Endothelial cell of umbilical vein (primary cell): ENCODE measurements around the gene MTF1. TPM values are rescaled to one million over a fixed set of nuclear protein-coding genes. Genes with fewer than 3 reads are reported as not detected.

Experiments used
- BruUV-seq: library from RNA; stranded (reverse); fragments of 400-500 nt; replicated peaks from 2 replicates; lab custom pipeline; 2021; lab: Mats Ljungman, UMichigan
- CTCF ChIA-PET: fragments of 300-600, 350-600 bp; sonication (Branson Sonifier 250); formaldehyde crosslinking; loops from one replicate; lab custom pipeline; 2021; ENCODE audit warnings: antibody characterized with exemption, inconsistent platforms; lab: Charles Lee
- POLR2A ChIA-PET: fragments of 300-600, 350-600 bp; sonication (Branson Sonifier 250); formaldehyde crosslinking; loops from one replicate; lab custom pipeline; 2021; ENCODE audit warnings: antibody characterized with exemption, inconsistent platforms; lab: Charles Lee
- DNase-seq: peaks from one replicate; pipeline ENCODE4 v3.0.0-alpha.2; 2011; ENCODE audit warnings: low read depth, low spot score
- FAIRE-seq: peaks from 2 replicates; lab custom pipeline; 2011; peaks lifted over from hg19 to GRCh38; lab: Jason Lieb, UNC
- H2AFZ ChIP-seq: 2 replicates; pipeline ENCODE4 v1.6.0; 2012; ENCODE audit warnings: low read depth, low read length, control low read depth, inconsistent platforms
- H3K27ac ChIP-seq: 2 replicates; pipeline ENCODE4 v1.5.1; 2011; ENCODE audit warnings: low read depth, mild to moderate bottlenecking, control low read depth, low read length, moderate library complexity; ENCODE audit not compliant: insufficient read depth
- H3K27me3 ChIP-seq, 2 experiments: 2 replicates each; pipeline versions ENCODE4 v1.6.0 to v1.6.1; 2011; ENCODE audit warnings: low read length in 2 of 2, mixed read lengths in 1 of 2; ENCODE audit not compliant: control insufficient read depth in 2 of 2, insufficient read depth in 2 of 2
- H3K36me3 ChIP-seq, 2 experiments: 2 replicates in 1 of 2; 3 replicates in 1 of 2; pipeline ENCODE4 v1.5.1; 2011; ENCODE audit warnings: low read length in 2 of 2, mild to moderate bottlenecking in 1 of 2, moderate library complexity in 1 of 2; ENCODE audit not compliant: control insufficient read depth in 2 of 2, insufficient read depth in 2 of 2; ENCODE audit errors: extremely low read depth in 1 of 2
- H3K4me1 ChIP-seq: 3 replicates; pipeline ENCODE4 v1.5.1; 2011; ENCODE audit warnings: mild to moderate bottlenecking, low read length; ENCODE audit not compliant: control insufficient read depth, insufficient read depth; ENCODE audit errors: extremely low read depth
- H3K4me2 ChIP-seq: 2 replicates; pipeline ENCODE4 v1.6.1; 2011; ENCODE audit warnings: low read length, control low read depth, mixed read lengths; ENCODE audit not compliant: insufficient read depth
- H3K4me3 ChIP-seq, 3 experiments: fragments of 200-600 bp in 1 of 3; sonication (generic), shearing (Covaris generic) in 1 of 3; replicated peaks in 1 of 3; 2 replicates each; pipeline ENCODE4 v1.5.1; 2011 to 2016; ENCODE audit warnings: control low read depth in 3 of 3, low read length in 3 of 3, mild to moderate bottlenecking in 2 of 3, inconsistent platforms in 1 of 3, low read depth in 1 of 3, moderate library complexity in 1 of 3; ENCODE audit not compliant: insufficient read depth in 1 of 3
- H3K79me2 ChIP-seq: 2 replicates; pipeline ENCODE4 v1.6.0; 2012; ENCODE audit warnings: low read length, inconsistent platforms; ENCODE audit not compliant: control insufficient read depth, insufficient read depth
- H3K9ac ChIP-seq: replicated peaks from 2 replicates; pipeline ENCODE3; 2011; ENCODE audit warnings: low read length, control low read depth; ENCODE audit not compliant: insufficient read depth; ENCODE audit errors: extremely low read depth
- H3K9me1 ChIP-seq: replicated peaks from 3 replicates; pipeline ENCODE4 v1.6.0; 2011; ENCODE audit warnings: mild to moderate bottlenecking, low read length; ENCODE audit not compliant: control insufficient read depth, insufficient read depth; ENCODE audit errors: extremely low read depth
- H3K9me3 ChIP-seq: replicated peaks from 2 replicates; pipeline ENCODE4 v1.5.1; 2012; ENCODE audit warnings: low read length, inconsistent platforms; ENCODE audit not compliant: control insufficient read depth, insufficient read depth
- H4K20me1 ChIP-seq: replicated peaks from 2 replicates; pipeline ENCODE3; 2011; ENCODE audit warnings: mild to moderate bottlenecking, low read length; ENCODE audit not compliant: control insufficient read depth, insufficient read depth; ENCODE audit errors: extremely low read depth
- EZH2 ChIP-seq: IDR thresholded peaks from 2 replicates; pipeline ENCODE4 v1.6.1; 2012; ENCODE audit warnings: borderline replicate concordance, low read depth, mild to moderate bottlenecking, moderate library complexity, low read length, inconsistent platforms; ENCODE audit not compliant: severe bottlenecking
- FOS ChIP-seq: IDR thresholded peaks from 2 replicates; pipeline ENCODE4 v1.6.1; 2011; ENCODE audit warnings: mild to moderate bottlenecking, low read length, moderate library complexity, borderline replicate concordance; ENCODE audit not compliant: insufficient read depth
- GATA2 ChIP-seq: IDR thresholded peaks from 2 replicates; pipeline ENCODE4 v1.7.0; 2011; ENCODE audit warnings: low read depth, mild to moderate bottlenecking, moderate library complexity, mixed read lengths, low read length; ENCODE audit not compliant: insufficient read length, insufficient read depth
- JUN ChIP-seq: IDR thresholded peaks from 2 replicates; pipeline ENCODE4 v1.6.1; 2011; ENCODE audit warnings: borderline replicate concordance, low read depth; ENCODE audit not compliant: insufficient read length, insufficient read depth
- MYC ChIP-seq: IDR thresholded peaks from one replicate; pipeline ENCODE4 v1.6.1; 2011; ENCODE audit warnings: mild to moderate bottlenecking, low read depth, low read length
- POLR2A ChIP-seq: IDR thresholded peaks from 2 replicates; pipeline ENCODE4 v1.6.1; 2012; ENCODE audit warnings: low read depth, mild to moderate bottlenecking, control low read depth, low read length
- POLR2AphosphoS5 ChIP-seq: IDR thresholded peaks from 2 replicates; pipeline ENCODE4 v1.6.1; 2012; ENCODE audit warnings: low read depth, mild to moderate bottlenecking, control low read depth, low read length, moderate library complexity; ENCODE audit not compliant: insufficient read depth
- dilution Hi-C: fragments of 300-500 bp; cut with MboI; formaldehyde crosslinking; loops from one replicate; pipeline ENCODE4 v1.15.0; 2019; ENCODE audit warnings: low sequenced_read_pairs; ENCODE audit not compliant: extremely low pct_ligation_motif_present
- intact Hi-C: fragments of 100-400 bp; cut with micrococcal nuclease; formaldehyde crosslinking; loops from one replicate; pipeline ENCODE4 v1.10.0; 2022
- polyA plus RNA-seq, 4 experiments: library from polyadenylated mRNA; depleted of rRNA in 3 of 4; stranded (reverse) in 3 of 4; unstranded in 1 of 4; fragments of >200 nt; gene quantifications; 2 replicates each; pipeline versions ENCODE4 v1.2.1 to v1.2.3, GENCODE V29; 2011 to 2012; ENCODE audit warnings: missing spikeins in 1 of 4
- total RNA-seq: library from RNA; stranded (reverse); gene quantifications from 2 replicates; pipeline ENCODE4 v1.2.3, GENCODE V29; 2021
- TF ChIP-seq, protein P1 (sequence below): IDR thresholded peaks from 2 replicates; pipeline ENCODE4 v1.6.1; 2011; ENCODE audit not compliant: insufficient read depth, insufficient read length
- TF ChIP-seq, protein P2 (sequence below), 2 donors: IDR thresholded peaks; 1 replicate in 1 of 2; 2 replicates in 1 of 2; pipeline ENCODE4 v1.5.1; 2011; ENCODE audit warnings: low read length in 2 of 2, mild to moderate bottlenecking in 2 of 2, moderate library complexity in 2 of 2, control low read depth in 1 of 2, inconsistent platforms in 1 of 2, low read depth in 1 of 2; ENCODE audit not compliant: insufficient read depth in 1 of 2; ENCODE audit errors: extremely low read depth in 1 of 2

MTF1 gene
- total and polyA plus RNA-seq, 2 donors (not counting 3 experiments of a cell fraction or from before 2014, with no cell fraction given): 4.9 to 18.5 TPM

DNA sequence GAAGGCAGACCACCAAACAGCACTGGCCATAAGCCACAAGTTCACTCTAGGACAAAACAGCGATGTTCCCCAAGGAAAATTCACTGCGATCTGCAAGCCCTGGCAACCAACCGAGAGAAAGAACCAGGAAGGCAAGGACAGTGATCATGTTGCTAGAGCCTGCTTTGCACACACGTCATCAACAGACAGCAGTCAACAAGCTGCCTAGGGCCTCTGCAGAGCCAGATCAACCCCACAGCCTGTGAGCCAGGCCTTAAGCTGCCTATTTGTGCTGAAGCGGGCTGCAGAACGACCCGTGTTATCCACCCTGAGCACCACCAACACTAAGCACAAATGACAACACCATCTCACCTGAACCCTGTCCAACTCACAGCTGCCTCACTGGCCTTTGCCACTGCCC lies 45.1 kb downstream of the MTF1 start:
- peaks cover 0 to 17% of the 10 kb centered on the region in 2 experiments for H3K36me3 ChIP-seq
- DNase-seq: no peak

More for the DNA sequence above, 45.1 kb downstream of the MTF1 start:
- Histone ChIP-seq H3K9ac (no peak overlapping the region), H3K27me3 (no peaks in the 10 kb centered on the region), H3K79me2 (peaks cover 3% of the 10 kb centered on the region), H3K4me3 (no peak overlapping the region), H2AFZ (no peak overlapping the region), H3K9me3 (no peaks in the 10 kb centered on the region), H3K27ac (no peak overlapping the region), H4K20me1 (no peaks in the 10 kb centered on the region), H3K9me1 (no peaks in the 10 kb centered on the region), H3K4me2 (no peak overlapping the region), H3K4me1 (peaks cover 2% of the 10 kb centered on the region)
- ChIA-PET CTCF (interaction anchor here (4.1 kb wide), 1 partner anchor 45 kb away, joined by 16 read pairs; the partner anchor contains the start of gene MTF1), POLR2A (no interaction called here)
- BruUV-seq: no TSS peak
- FAIRE-seq: no peak
- TF ChIP-seq, protein P1, sequence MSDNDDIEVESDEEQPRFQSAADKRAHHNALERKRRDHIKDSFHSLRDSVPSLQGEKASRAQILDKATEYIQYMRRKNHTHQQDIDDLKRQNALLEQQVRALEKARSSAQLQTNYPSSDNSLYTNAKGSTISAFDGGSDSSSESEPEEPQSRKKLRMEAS: no peak
- no peak for TF ChIP-seq POLR2A
- no peak for TF ChIP-seq FOS
- TF ChIP-seq POLR2AphosphoS5: no peak
- TF ChIP-seq MYC: no peak
- TF ChIP-seq JUN: no peak
- TF ChIP-seq, protein P2, sequence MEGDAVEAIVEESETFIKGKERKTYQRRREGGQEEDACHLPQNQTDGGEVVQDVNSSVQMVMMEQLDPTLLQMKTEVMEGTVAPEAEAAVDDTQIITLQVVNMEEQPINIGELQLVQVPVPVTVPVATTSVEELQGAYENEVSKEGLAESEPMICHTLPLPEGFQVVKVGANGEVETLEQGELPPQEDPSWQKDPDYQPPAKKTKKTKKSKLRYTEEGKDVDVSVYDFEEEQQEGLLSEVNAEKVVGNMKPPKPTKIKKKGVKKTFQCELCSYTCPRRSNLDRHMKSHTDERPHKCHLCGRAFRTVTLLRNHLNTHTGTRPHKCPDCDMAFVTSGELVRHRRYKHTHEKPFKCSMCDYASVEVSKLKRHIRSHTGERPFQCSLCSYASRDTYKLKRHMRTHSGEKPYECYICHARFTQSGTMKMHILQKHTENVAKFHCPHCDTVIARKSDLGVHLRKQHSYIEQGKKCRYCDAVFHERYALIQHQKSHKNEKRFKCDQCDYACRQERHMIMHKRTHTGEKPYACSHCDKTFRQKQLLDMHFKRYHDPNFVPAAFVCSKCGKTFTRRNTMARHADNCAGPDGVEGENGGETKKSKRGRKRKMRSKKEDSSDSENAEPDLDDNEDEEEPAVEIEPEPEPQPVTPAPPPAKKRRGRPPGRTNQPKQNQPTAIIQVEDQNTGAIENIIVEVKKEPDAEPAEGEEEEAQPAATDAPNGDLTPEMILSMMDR (IDR thresholded peaks at IDR 0.05; ENCODE audit: extremely low read depth in 1 of 2, insufficient read depth in 1 of 2, low read depth in 1 of 2, low read length in 2 of 2): no peak
- no peak for TF ChIP-seq EZH2
- no peak for TF ChIP-seq GATA2
- dilution Hi-C loops: no loop called here
- intact Hi-C loops: no loop called here
